Measurements from ENCODE around the gene STX1B.

Gene STX1B

GRCh38 chr16:30972872-30973271, 37.6 kb downstream of the STX1B start:
- no peak for DNase-seq

- no peak for DNase-seq
Observed at GRCh38 chr16:30971298-30971697, 39.1 kb downstream of the STX1B start.

GRCh38 chr16:30969246-30969842, 41.1 kb downstream of the STX1B start:
- DNase-seq = no peak

- no peak for DNase-seq
Observed at GRCh38 chr16:30967795-30968194, 42.6 kb downstream of the STX1B start.

- DNase-seq = no peak
Observed at GRCh38 chr16:30966033-30966619, 44.3 kb downstream of the STX1B start.

GRCh38 chr16:30965436-30965835, 45.0 kb downstream of the STX1B start:
- DNase-seq = no peak

GRCh38 chr16:30964574-30965226, 45.7 kb downstream of the STX1B start:
- DNase-seq = no peak

- DNase-seq = no peak
Observed at GRCh38 chr16:30963925-30964511, 46.4 kb downstream of the STX1B start.

- no peak for DNase-seq
Observed at GRCh38 chr16:30961384-30961783, 49.1 kb downstream of the STX1B start.

- DNase-seq = peak; percentile 75
Observed at GRCh38 chr16:30958175-30959079, 52.0 kb downstream of the STX1B start.

- peak; percentile 97 for DNase-seq
Observed at GRCh38 chr16:30957456-30958174, 52.8 kb downstream of the STX1B start, which contains the start of gene SETD1A. Gene SETD1A, plus strand, starts transcription at chr16:30957754. Its CDS starts 978 bp downstream, at chr16:30958732.

- DNase-seq = peak; percentile 92
Observed at GRCh38 chr16:30956601-30957455, 53.6 kb downstream of the STX1B start.

GRCh38 chr16:30954993-30955392, 55.4 kb downstream of the STX1B start:
- no peak for DNase-seq

GRCh38 chr16:30953511-30954124, 56.8 kb downstream of the STX1B start:
- DNase-seq = peak; percentile 80

GRCh38 chr16:30953111-30953510, 57.3 kb downstream of the STX1B start:
- DNase-seq = no peak

- no peak for DNase-seq
Observed at GRCh38 chr16:30951750-30952149, 58.7 kb downstream of the STX1B start.

- DNase-seq = no peak
Observed at GRCh38 chr16:30951193-30951592, 59.2 kb downstream of the STX1B start.

- no peak for DNase-seq
Observed at GRCh38 chr16:30950516-30951065, 59.8 kb downstream of the STX1B start.

GRCh38 chr16:30949650-30950515, 60.6 kb downstream of the STX1B start:
- peak; percentile 78 for DNase-seq

All from DMS53 (cell line).